ENCODE measurements around the gene PLCXD3.

Gene PLCXD3

DNA sequence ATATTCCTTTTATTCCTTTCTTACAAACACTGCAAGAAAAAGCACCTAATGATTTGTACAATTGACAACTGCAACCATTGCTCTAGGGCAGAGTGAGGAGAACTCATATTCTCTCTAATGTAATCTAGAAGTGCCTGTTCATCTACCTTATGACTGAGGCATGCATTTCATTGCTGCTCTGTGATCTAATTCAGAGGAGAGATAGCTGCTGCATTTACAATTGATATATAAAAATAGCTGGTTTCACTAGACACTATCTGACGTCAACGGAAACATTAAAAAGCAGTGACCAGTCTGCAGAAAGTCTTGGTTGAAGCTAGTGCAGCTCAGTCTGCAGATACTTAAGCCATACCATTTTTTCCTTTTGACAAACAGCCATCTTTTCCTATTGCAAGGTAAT is 224.2 kb downstream of the PLCXD3 start:
- DNase-seq (ENCODE audit: low read depth in 2 of 2) = no peak

- DNase-seq (ENCODE audit: low read depth in 2 of 2) = no peak
Measured at GRCh38 chr5:41284938-41285337, 225.5 kb downstream of the PLCXD3 start.

DNA sequence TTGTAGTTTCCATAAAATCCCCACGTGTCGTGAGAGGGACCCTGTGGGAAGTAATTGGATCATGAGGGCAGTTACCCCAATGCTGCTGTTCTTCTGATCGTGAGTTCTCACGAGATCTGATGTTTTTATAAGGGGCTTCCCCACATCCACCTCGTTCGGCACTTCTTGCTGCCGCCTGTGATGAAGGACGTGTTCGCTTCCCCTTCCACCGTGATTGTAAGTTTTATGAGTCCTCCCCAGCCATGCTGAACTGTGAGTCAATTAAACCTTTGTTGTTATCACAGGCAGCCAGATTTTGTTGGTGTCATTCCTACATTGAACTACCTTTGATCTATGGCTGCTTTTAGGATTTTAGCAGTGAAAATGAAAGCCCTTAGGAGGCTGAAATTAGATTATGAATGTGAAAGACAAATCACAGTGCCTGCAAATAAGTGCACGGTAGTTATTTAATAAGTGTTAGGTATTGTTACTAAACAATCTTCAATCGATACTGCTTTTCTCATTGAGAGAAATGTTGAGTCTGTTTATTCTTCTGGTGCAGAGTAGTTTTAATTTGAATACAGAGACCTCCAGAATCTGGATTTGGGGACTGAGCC is 229.1 kb downstream of the PLCXD3 start:
- DNase-seq (ENCODE audit: low read depth in 2 of 2) = no peak

- DNase-seq (ENCODE audit: low read depth in 2 of 2) = no peak
Measured at GRCh38 chr5:41279040-41279439, 231.4 kb downstream of the PLCXD3 start.

GRCh38 chr5:41277476-41278245 is 232.7 kb downstream of the PLCXD3 start:
- DNase-seq (ENCODE audit: low read depth in 2 of 2) = no peak

DNA sequence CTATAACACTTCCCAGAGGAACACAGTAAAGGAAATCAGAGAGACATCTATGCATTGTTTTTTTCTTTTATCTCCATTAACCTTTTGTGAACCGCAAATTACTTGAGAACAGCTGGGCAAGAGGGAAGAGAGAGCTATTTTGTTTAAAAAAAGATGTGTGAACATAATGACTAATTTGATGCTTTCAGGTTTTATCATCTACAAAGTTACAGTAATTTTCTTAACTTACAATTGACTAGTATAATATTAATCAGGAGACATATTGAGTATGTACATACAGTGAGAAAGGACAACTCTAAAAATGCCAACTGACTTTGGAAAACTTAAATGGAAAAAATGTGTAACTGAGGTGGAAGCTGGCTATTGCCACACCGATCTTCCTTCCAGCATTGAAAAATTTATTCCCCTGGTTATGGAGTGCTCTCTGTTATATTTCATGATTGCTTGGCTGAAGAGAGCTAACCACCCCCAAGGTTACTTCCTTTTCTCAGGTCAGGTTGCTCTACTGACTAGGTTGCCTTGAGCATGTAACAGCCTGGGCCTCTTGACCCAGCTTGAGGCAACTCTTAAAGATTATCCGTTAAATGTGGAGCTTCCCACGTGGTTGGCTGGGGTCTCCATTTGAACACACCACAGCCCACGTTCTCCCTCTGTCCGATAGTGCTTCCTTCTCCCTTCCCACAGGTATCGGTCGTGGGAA is 234.4 kb downstream of the PLCXD3 start:
- no peak for DNase-seq (ENCODE audit: low read depth in 2 of 2)

GRCh38 chr5:41270423-41271251 is 239.8 kb downstream of the PLCXD3 start:
- peak; percentile 8 to 27 for DNase-seq (ENCODE audit: low read depth in 2 of 2)

DNA sequence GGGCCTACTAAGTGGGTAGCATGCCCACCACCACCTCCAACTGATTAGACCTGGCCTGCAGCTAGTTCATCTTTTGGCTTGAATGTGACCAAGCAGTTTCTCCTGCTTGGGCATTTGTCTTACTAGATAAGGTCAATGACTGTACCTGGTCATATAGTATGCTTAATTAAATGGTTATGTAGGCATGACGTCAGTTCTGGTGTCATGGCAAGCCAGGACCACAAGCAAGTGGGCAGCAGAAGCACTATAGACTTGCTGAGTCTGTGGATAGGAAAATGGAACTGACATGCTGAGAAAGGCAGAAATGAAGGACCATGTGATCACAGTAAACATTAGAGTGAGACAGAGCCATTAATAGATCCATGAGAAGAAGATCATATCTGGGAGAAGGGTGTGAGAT is 241.5 kb downstream of the PLCXD3 start:
- no peak for DNase-seq (ENCODE audit: low read depth in 2 of 2)

- DNase-seq (ENCODE audit: low read depth in 2 of 2) = no peak
Measured at GRCh38 chr5:41266377-41266776, 244.0 kb downstream of the PLCXD3 start.

DNA sequence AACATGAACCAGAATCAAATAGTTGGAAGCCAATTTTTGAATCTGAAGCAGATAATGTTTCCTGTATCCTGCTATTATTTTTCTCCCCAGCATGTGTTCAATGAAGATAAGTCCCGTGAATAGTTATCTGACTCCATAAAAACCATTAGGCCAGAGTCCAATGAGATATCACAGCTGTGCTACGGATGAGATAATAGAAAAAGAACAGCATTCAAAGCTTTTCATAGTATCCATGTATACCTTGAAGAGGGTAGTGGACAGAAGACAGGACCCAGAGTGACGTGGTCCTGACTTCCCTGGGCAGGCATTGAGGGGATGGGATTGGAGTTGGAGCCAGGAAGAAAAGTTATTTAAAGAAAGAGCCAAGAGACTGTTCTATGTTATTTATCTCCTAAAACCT is 246.4 kb downstream of the PLCXD3 start:
- no peak for DNase-seq (ENCODE audit: low read depth in 2 of 2)

GRCh38 chr5:41263335-41263734 is 247.1 kb downstream of the PLCXD3 start:
- no peak for DNase-seq (ENCODE audit: low read depth in 2 of 2)

Measured in fibroblast of skin of left quadriceps (primary cell).